Ishikawa (cell line): Measurements from ENCODE around the gene CCDC78.

ENCODE experiments used
- CEBPB ChIP-seq: IDR thresholded peaks from 2 replicates; pipeline ENCODE4 v1.6.1; 2012
- CREB1 ChIP-seq: IDR thresholded peaks from 2 replicates; pipeline ENCODE4 v1.6.1; 2012; ENCODE audit warnings: low read depth
- EGR1 ChIP-seq: IDR thresholded peaks from 2 replicates; pipeline ENCODE4 v1.6.1; 2012
- EP300 ChIP-seq: IDR thresholded peaks from 2 replicates; pipeline ENCODE4 v1.6.1; 2012; ENCODE audit warnings: borderline replicate concordance
- FOXM1 ChIP-seq: IDR thresholded peaks from 2 replicates; pipeline ENCODE4 v1.6.1; 2012; ENCODE audit warnings: low read depth, borderline replicate concordance
- NFIC ChIP-seq: IDR thresholded peaks from 2 replicates; pipeline ENCODE4 v1.6.1; 2012
- RAD21 ChIP-seq: IDR thresholded peaks from 2 replicates; pipeline ENCODE4 v1.6.1; 2012; ENCODE audit warnings: low read depth
- REST ChIP-seq: IDR thresholded peaks from 2 replicates; pipeline ENCODE4 v1.6.1; 2012; ENCODE audit warnings: low read depth, mild to moderate bottlenecking
- TAF1 ChIP-seq: IDR thresholded peaks from 2 replicates; pipeline ENCODE4 v1.6.1; 2012; ENCODE audit warnings: low read depth, mild to moderate bottlenecking
- TCF12 ChIP-seq: IDR thresholded peaks from 2 replicates; pipeline ENCODE4 v1.6.1; 2012; ENCODE audit warnings: low read depth
- TEAD4 ChIP-seq: IDR thresholded peaks from 2 replicates; pipeline ENCODE4 v1.6.1; 2012
- YY1 ChIP-seq: IDR thresholded peaks from 2 replicates; pipeline ENCODE4 v1.6.1; 2012; ENCODE audit warnings: low read depth
- ZBTB7A ChIP-seq: IDR thresholded peaks from 2 replicates; pipeline ENCODE4 v1.6.1; 2012; ENCODE audit warnings: low read depth
- TF ChIP-seq, protein P1 (sequence below): IDR thresholded peaks from 2 replicates; pipeline ENCODE4 v1.6.1; 2012
- TF ChIP-seq, protein P2 (sequence below): IDR thresholded peaks from 2 replicates; pipeline ENCODE4 v1.6.1; 2012

The CCDC78 gene

GRCh38 chr16:704047-704446, 22.2 kb downstream of the CCDC78 start:
- TF ChIP-seq, protein P1, sequence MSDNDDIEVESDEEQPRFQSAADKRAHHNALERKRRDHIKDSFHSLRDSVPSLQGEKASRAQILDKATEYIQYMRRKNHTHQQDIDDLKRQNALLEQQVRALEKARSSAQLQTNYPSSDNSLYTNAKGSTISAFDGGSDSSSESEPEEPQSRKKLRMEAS, result no peak
- TF ChIP-seq YY1 (no peak), EGR1 (no peak), CREB1 (no peak), NFIC (no peak), ZBTB7A (no peak), EP300 (no peak), TCF12 (no peak), FOXM1 (no peak), REST (no peak), RAD21 (no peak), TAF1 (no peak), CEBPB (no peak), TEAD4 (no peak)
- TF ChIP-seq, protein P2, sequence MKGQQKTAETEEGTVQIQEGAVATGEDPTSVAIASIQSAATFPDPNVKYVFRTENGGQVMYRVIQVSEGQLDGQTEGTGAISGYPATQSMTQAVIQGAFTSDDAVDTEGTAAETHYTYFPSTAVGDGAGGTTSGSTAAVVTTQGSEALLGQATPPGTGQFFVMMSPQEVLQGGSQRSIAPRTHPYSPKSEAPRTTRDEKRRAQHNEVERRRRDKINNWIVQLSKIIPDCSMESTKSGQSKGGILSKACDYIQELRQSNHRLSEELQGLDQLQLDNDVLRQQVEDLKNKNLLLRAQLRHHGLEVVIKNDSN, result no peak

- no peak for TF ChIP-seq TCF12
- no peak for TF ChIP-seq CREB1
- TF ChIP-seq, protein P2, result no peak
- TF ChIP-seq EGR1, result no peak
- no peak for TF ChIP-seq TEAD4
- no peak for TF ChIP-seq TAF1
- no peak for TF ChIP-seq REST
- TF ChIP-seq EP300, result no peak
- TF ChIP-seq NFIC, result no peak
- no peak for TF ChIP-seq FOXM1
- no peak for TF ChIP-seq CEBPB
- no peak for TF ChIP-seq ZBTB7A
- no peak for TF ChIP-seq RAD21
- no peak for TF ChIP-seq YY1
- TF ChIP-seq, protein P1, result no peak
These were observed 22.8 kb downstream of the CCDC78 start for GRCh38 chr16:703406-703805.

DNA sequence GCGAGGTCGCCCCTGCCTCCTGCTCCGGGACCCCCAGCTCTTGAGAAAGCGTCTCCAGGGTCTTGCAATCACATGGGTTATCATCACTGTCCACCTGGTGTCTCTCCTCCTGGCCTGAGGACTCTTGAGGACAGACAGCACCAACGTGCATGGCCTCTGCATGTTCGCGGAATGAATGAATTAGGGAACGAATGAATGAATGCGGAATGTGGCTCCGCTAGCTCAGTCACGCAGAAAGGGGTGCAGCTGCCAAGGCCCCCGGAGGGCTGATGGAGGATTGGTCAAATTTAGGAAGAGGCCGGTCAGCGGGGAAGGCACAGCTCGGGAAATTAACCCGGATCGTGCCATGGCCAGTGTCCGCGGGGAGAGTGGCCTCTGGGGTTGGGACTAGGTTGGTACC, 23.9 kb downstream of the CCDC78 start:
- no peak for TF ChIP-seq TEAD4
- no peak for TF ChIP-seq CREB1
- no peak for TF ChIP-seq FOXM1
- TF ChIP-seq, protein P2, result no peak
- TF ChIP-seq TAF1, result no peak
- TF ChIP-seq EGR1, result no peak
- no peak for TF ChIP-seq CEBPB
- TF ChIP-seq, protein P1, result no peak
- no peak for TF ChIP-seq REST
- TF ChIP-seq NFIC, result no peak
- no peak for TF ChIP-seq ZBTB7A
- TF ChIP-seq TCF12, result no peak
- TF ChIP-seq EP300, result no peak
